Spleen (tissue), 11 donors: Measurements from ENCODE around the gene DNM1L. TPM values are rescaled to one million over a fixed set of nuclear protein-coding genes. Genes with fewer than 3 reads are reported as not detected.

Experiments used
- DNase-seq: peaks from one replicate; pipeline ENCODE4 v3.0.0-alpha.2; 2020
- H3K27ac ChIP-seq, 8 donors: fragments of 200-600 bp; sonication (generic) in 7 of 8; 1 replicate in 4 of 8; 2 replicates in 4 of 8; pipeline versions ENCODE4 v1.5.0 to v1.8.0; 2016 to 2021; ENCODE audit warnings: inconsistent platforms in 4 of 8, mild to moderate bottlenecking in 4 of 8, moderate library complexity in 1 of 8
- H3K27me3 ChIP-seq, 7 donors: fragments of 200-600 bp; sonication (generic) in 6 of 7; replicated peaks in 1 of 7; 1 replicate in 4 of 7; 2 replicates in 3 of 7; pipeline versions ENCODE4 v1.5.0 to v1.8.0; 2016 to 2021; ENCODE audit warnings: inconsistent platforms in 3 of 7, mild to moderate bottlenecking in 1 of 7
- H3K36me3 ChIP-seq, 6 donors: fragments of 200-600 bp; sonication (generic) in 5 of 6; 1 replicate in 4 of 6; 2 replicates in 2 of 6; pipeline versions ENCODE4 v1.5.0 to v1.8.0; 2016 to 2021; ENCODE audit warnings: inconsistent platforms in 2 of 6
- H3K4me1 ChIP-seq, 6 donors: fragments of 200-600 bp; sonication (generic) in 5 of 6; 1 replicate in 3 of 6; 2 replicates in 3 of 6; pipeline versions ENCODE4 v1.5.0 to v1.8.0; 2016 to 2021; ENCODE audit warnings: inconsistent platforms in 3 of 6
- H3K4me3 ChIP-seq, 8 donors: fragments of 200-600 bp; sonication (generic) in 7 of 8; 1 replicate in 4 of 8; 2 replicates in 4 of 8; pipeline versions ENCODE4 v1.5.0 to v1.8.0; 2016 to 2021; ENCODE audit warnings: inconsistent platforms in 4 of 8, mild to moderate bottlenecking in 4 of 8, moderate library complexity in 2 of 8
- H3K9me3 ChIP-seq, 8 donors: fragments of 200-600 bp; sonication (generic) in 7 of 8; 1 replicate in 4 of 8; 2 replicates in 4 of 8; pipeline versions ENCODE4 v1.5.0 to v1.8.0; 2016 to 2021; ENCODE audit warnings: inconsistent platforms in 4 of 8
- CTCF ChIP-seq, 11 experiments: fragments of 200-600 bp in 7 of 11; fragments of 450-650 bp in 4 of 11; sonication (generic) in 4 of 11; IDR thresholded peaks in 8 of 11; conservative IDR thresholded peaks in 3 of 11; 1 replicate in 7 of 11; 2 replicates in 4 of 11; pipeline versions ENCODE4 v1.4.0 to v1.8.0; 2016 to 2021; ENCODE audit warnings: antibody characterized with exemption in 11 of 11, inconsistent platforms in 4 of 11, mild to moderate bottlenecking in 1 of 11
- POLR2A ChIP-seq, 3 donors: fragments of 450-650 bp; IDR thresholded peaks; one replicate each; pipeline ENCODE4 v1.5.1; 2017; ENCODE audit warnings: antibody characterized with exemption in 3 of 3, mild to moderate bottlenecking in 1 of 3
- POLR2AphosphoS5 ChIP-seq, 3 donors: sonication (generic); formaldehyde crosslinking; IDR thresholded peaks; one replicate each; pipeline ENCODE4 v1.5.1; 2017; ENCODE audit warnings: antibody characterized with exemption in 3 of 3
- WGBS, 5 donors: extraction: QIAGEN DNeasy Blood & Tissue Kit in 3 of 5; methylation state at CpG; one replicate each; pipeline versions ENCODE4 v1.1.5 to v1.1.7; 2013 to 2018; 5-methylcytosine and 5-hydroxymethylcytosine counted together
- intact Hi-C: fragments of 100-400 bp; cut with DNase I; formaldehyde crosslinking; loops from one replicate; pipeline ENCODE4 v1.15.0; 2023; ENCODE audit warnings: low total_unique reads
- polyA plus RNA-seq, 3 donors: library from polyadenylated mRNA; stranded (reverse); fragments of 200-250 nt; gene quantifications; one replicate each; pipeline ENCODE4 v1.2.1, GENCODE V29; 2013
- total RNA-seq, 7 donors: library from RNA; depleted of rRNA in 3 of 7; stranded (reverse); fragments of >200 nt in 3 of 7; fragmentation: NEBNext Ultra II Directional in 4 of 7; extraction: Animal tissue kit (Norgen Biotek cat#: 25700) in 4 of 7; gene quantifications; one replicate each; pipeline versions ENCODE4 v1.1.0 to v1.2.1, GENCODE V29; 2016 to 2021
- donor health status: healthy with polysubstance abuse.
- donor health status: DM: no; HTN: no; CAD: no; lungs with moderate emphysema.
- donor health status: DM: no; HTN: no; CAD: no.
- donor health status: Bipolar disorder and iron deficiency.
- donor health status: healthy.
- donor health status: DM: no; HTN: no; CAD: no.
- donor health status: DM: yes; HTN: yes; CAD: no.

Gene DNM1L
- total and polyA plus RNA-seq, 10 donors, result 19.2 to 73.7 (median 47.8) TPM

DNA sequence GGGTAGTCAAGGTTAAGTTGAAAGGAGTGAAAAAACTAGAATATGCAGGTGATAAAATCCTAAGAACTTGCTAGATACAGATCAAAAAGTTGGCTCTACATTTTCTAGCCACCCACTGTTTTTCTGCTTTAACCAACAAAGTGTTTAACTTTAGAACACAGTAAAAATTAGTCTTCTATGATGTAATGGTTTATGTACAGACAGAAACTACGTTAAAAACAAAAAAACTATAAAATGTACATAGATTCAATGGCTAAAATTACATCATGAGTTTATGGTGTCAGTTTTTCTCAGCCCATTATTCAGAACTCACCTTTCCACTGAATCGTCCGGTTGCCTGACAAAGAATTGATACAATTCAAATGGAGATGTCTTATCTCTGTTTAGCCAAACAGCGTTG, 74.5 kb downstream of the DNM1L start:
- intact Hi-C loops, result loop anchor here (10.0 kb wide), 1 partner anchor 1461 kb away; no protein-coding TSS in a partner anchor
- 68 to 87% (median 83%) methylated on average over 4 of the region's 4 CpGs for WGBS, 5 donors
- Histone ChIP-seq H3K4me1 (peaks cover 9 to 31% (median 24%) of the 10 kb centered on the region in 6 donors), H3K9me3 (no peaks in the 10 kb centered on the region), H3K36me3 (peaks cover 7 to 55% (median 46%) of the 10 kb centered on the region in 6 donors), H3K27ac (peak overlapping the region in 2 of 8 donors; percentile 22 to 88), H3K27me3 (no peaks in the 10 kb centered on the region), H3K4me3 (no peak overlapping the region)
- TF ChIP-seq CTCF (IDR thresholded peaks at IDR 0.05 in 8 of 11, conservative IDR thresholded peaks at IDR 0.05 in 3 of 11), result no peak
- no peak for TF ChIP-seq POLR2AphosphoS5 (IDR thresholded peaks at IDR 0.05)
- TF ChIP-seq POLR2A (IDR thresholded peaks at IDR 0.05), result no peak
- no peak for DNase-seq

- Histone ChIP-seq H3K27me3 (no peaks in the 10 kb centered on the region), H3K4me3 (peak overlapping the region in 6 of 8 donors; percentile 75 to 99 (median 92)), H3K36me3 (peaks cover 7 to 50% (median 41%) of the 10 kb centered on the region in 6 donors), H3K4me1 (peaks cover 9 to 31% (median 24%) of the 10 kb centered on the region in 6 donors), H3K9me3 (no peaks in the 10 kb centered on the region), H3K27ac (peak overlapping the region in 3 of 8 donors; percentile 22 to 92 (median 88))
- no peak for DNase-seq
- 32 to 46% (median 43%) methylated on average over 2 of the region's 2 CpGs for WGBS, 5 donors
- TF ChIP-seq CTCF (IDR thresholded peaks at IDR 0.05 in 8 of 11, conservative IDR thresholded peaks at IDR 0.05 in 3 of 11) (no peak), POLR2AphosphoS5 (IDR thresholded peaks at IDR 0.05) (no peak), POLR2A (IDR thresholded peaks at IDR 0.05) (no peak)
- intact Hi-C loops, result loop anchor here (10.0 kb wide), 1 partner anchor 1461 kb away; no protein-coding TSS in a partner anchor
Measured at GRCh38 chr12:32754111-32754510, 75.0 kb downstream of the DNM1L start.

DNA sequence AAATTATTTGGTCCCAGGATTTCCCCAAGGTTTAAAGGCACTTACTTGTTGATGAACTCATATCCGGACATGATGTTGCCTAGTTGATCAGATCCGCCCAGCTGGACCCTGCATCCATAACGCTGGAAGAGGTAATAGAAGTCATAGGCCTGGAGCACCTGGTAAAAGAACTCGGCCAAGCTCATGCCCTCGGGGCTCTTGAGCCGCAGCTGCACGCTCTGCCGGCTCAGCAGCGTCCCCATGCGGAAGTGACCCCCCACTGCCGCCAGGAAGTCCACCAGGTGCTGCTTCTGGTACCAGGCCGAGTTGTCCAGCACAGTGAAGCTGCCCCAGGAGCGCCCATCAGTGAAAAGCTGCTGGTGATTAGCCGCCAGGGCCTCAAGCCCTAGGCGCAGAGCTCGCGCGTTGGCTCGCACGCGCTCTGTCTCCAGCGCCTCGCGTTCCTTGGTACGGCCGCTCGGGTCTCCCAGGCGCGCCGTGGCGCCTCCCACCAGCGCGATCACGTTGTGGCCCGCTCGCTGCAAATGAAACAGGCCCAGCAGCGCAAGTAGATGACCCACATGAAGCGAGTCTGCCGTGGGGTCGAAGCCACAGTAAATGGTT, 76.1 kb downstream of the DNM1L start:
- WGBS, 5 donors, result 0 to 1% (median 0%) methylated on average over 37 to 40 of the region's 40 CpGs
- peak overlapping the region; percentile 75 to 99 (median 96) for H3K4me3 ChIP-seq
- H3K27ac ChIP-seq, result peak overlapping the region; percentile 88 to 94 (median 91)
- intact Hi-C loops, result loop anchor here (5.0 to 10.0 kb wide), 2 partner anchors 1267 to 1460 kb away; partner anchors contain the start of gene ALG10
- TF ChIP-seq POLR2A (IDR thresholded peaks at IDR 0.05) (no peak), CTCF (IDR thresholded peaks at IDR 0.05 in 8 of 11, conservative IDR thresholded peaks at IDR 0.05 in 3 of 11) (peak; percentile 14 to 81 (median 57)), POLR2AphosphoS5 (IDR thresholded peaks at IDR 0.05) (peak in 1 of 3 donors; percentile 76)
- no peaks in the 10 kb centered on the region for H3K9me3 ChIP-seq
- H3K36me3 ChIP-seq, result peaks cover 4 to 40% (median 31%) of the 10 kb centered on the region in 6 donors
- DNase-seq, result peak; percentile 92
- no peaks in the 10 kb centered on the region for H3K27me3 ChIP-seq
- H3K4me1 ChIP-seq, result peaks cover 9 to 31% (median 24%) of the 10 kb centered on the region in 6 donors
